ENCODE results near the gene ADAP1. TPM values are rescaled to one million over a fixed set of nuclear protein-coding genes. Genes with fewer than 3 reads are reported as not detected.
A peak's percentile ranks its signal among the peaks of the same experiment; 100 is the strongest.

The ADAP1 gene
- total RNA-seq, 4 donors from 2014 or later, result 41.9 to 94.2 (median 78.3) TPM

DNA sequence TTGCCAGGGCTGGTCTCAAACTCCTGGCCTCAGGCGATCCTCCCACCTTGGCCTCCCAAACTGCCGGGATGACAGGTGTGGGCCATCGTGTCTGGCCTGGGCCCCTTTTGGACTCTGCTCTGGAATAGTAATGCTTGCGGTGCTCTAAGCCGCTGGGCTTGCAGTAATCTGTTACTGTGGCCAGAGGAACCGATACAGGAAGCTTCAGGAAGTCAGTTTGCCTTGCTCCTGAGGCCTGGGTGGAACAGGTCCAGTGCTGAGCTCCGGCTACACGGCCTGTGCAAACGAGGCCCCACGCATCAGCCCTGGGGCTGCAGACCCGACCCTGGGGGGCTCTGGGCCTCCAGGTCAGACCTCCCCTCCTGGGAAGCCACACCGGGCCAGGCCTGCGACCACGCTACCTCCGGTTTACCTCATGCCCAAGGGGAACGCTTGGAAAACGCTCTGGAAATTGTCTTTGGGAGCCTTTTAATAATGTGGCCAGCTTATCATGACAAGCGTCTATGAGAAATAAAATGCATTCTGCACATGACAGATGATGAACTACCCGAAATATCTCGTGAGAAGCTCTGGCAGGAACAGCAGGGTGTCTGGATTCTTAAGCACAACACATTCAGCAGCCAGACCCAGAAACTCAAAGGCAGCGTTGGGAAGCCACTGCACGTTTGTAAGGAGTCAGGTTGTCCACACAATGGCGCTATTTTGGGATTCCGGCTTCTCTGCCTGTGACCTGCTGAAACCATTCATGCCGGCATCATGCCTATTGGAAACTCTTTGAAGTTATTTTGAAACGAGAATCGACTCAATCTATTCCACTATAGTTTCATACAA, 10.1 kb upstream of the ADAP1 start:
- WGBS, result 5% methylated on average over 10 of the region's 27 CpGs
- peaks cover 33 to 60% (median 54%) of the 10 kb centered on the region in 4 donors for H3K4me1 ChIP-seq
- TF ChIP-seq POLR2AphosphoS5 (IDR thresholded peaks at IDR 0.05), result peak; percentile 72 to 81
- TF ChIP-seq, protein P1, sequence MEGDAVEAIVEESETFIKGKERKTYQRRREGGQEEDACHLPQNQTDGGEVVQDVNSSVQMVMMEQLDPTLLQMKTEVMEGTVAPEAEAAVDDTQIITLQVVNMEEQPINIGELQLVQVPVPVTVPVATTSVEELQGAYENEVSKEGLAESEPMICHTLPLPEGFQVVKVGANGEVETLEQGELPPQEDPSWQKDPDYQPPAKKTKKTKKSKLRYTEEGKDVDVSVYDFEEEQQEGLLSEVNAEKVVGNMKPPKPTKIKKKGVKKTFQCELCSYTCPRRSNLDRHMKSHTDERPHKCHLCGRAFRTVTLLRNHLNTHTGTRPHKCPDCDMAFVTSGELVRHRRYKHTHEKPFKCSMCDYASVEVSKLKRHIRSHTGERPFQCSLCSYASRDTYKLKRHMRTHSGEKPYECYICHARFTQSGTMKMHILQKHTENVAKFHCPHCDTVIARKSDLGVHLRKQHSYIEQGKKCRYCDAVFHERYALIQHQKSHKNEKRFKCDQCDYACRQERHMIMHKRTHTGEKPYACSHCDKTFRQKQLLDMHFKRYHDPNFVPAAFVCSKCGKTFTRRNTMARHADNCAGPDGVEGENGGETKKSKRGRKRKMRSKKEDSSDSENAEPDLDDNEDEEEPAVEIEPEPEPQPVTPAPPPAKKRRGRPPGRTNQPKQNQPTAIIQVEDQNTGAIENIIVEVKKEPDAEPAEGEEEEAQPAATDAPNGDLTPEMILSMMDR (IDR thresholded peaks at IDR 0.05), result peak; percentile 31 to 52 (median 48)
- TF ChIP-seq EP300 (IDR thresholded peaks at IDR 0.05), result peak; percentile 18
- no peak for TF ChIP-seq POLR2A (IDR thresholded peaks at IDR 0.05; ENCODE audit: low read depth)
- H3K4me3 ChIP-seq, result peak overlapping the region; percentile 9 to 28 (median 22)
- H3K9me3 ChIP-seq, result no peaks in the 10 kb centered on the region
- no peak for DNase-seq (ENCODE audit: extremely low spot score)
- H3K36me3 ChIP-seq, result peaks cover 26 to 33% (median 32%) of the 10 kb centered on the region in 4 donors
- H3K27me3 ChIP-seq, result no peaks in the 10 kb centered on the region
- peak overlapping the region; percentile 80 to 93 (median 90) for H3K27ac ChIP-seq (replicated peaks in 1 of 4)
- intact Hi-C loops (cut with DNase I), result no loop called here

DNA sequence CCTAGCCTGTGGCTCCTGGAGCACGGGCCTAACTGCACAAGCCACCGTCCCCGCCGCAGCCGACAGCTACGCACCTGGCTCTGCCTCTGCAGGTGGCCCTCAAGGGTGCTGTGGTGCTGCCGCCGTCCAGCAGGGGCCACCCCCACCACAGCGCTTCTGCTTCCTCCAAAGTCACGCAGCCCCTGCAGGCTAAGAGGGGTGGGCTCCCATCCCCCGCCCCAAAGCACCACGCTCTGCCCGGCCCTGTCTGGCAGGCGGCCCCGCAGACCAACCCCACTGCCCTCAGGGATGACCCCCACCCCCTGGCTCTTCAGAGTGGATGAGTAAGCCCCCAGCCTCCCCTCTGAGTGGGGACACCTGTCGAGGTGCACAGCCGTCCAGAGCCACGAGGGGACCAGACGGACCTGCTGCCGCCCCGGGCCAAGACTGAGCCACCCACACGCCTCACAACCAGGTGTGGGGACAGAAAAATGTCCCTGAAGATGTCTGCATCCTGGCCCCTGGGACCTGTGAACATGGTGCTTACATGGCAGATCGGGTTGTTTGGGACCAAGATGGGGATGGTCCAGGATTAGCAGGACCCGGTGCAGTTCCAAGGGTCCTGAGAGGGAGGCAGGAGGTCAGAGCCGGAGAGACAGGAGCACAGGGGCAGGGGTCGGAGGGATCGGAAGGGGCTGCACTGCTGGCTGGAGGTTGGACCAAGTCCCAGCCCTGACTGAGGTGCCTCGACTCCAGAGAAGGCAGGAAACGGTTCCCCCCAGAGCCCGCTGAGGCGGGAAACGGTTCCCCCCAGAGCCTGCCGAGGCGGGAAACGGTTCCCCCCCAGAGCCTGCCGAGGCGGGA, 9.0 kb upstream of the ADAP1 start:
- TF ChIP-seq, protein P1 (IDR thresholded peaks at IDR 0.05), result no peak
- TF ChIP-seq POLR2AphosphoS5 (IDR thresholded peaks at IDR 0.05) (no peak), EP300 (IDR thresholded peaks at IDR 0.05) (no peak), POLR2A (IDR thresholded peaks at IDR 0.05; ENCODE audit: low read depth) (no peak)
- no peak for DNase-seq (ENCODE audit: extremely low spot score)
- Histone ChIP-seq H3K9me3 (no peaks in the 10 kb centered on the region), H3K27ac (replicated peaks in 1 of 4) (peak overlapping the region; percentile 80 to 93 (median 90)), H3K4me1 (peaks cover 33 to 60% (median 54%) of the 10 kb centered on the region in 4 donors), H3K27me3 (no peaks in the 10 kb centered on the region), H3K4me3 (no peak overlapping the region), H3K36me3 (peaks cover 16 to 22% (median 20%) of the 10 kb centered on the region in 4 donors)
- intact Hi-C loops (cut with DNase I), result no loop called here
- 32% methylated on average over 10 of the region's 37 CpGs for WGBS

DNA sequence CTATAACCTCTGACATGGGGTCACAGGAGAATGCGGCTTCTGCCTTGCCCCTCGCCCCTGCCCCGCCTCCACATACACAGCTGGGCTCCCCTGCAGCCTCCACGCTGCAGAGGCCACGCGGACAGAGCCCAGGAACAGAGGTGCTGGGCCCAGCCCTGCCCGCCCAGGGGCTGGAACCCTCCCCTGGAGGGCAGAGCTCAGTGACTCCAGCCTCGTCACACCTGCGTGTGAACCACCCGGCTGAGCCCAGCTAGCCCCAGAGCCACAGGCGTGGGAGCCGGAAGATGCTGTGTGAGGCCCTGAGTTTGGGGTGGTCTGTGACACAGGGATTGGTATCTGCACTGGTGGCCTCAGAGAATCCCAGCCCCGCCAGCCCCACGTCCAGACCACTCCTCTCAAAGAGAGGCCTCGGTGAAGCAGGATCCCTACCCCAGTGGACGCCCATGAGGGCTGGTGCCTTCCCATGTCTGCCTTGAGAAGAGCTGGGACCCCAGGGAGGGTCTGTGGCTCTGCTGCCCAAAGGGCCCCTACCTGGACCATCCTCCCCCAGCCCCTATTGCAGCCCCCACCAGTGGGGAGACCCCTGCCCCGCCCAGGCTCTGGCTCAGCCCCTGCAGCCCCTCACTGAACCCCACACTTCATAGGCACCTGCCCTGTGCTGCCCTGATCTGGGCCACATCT, 8.1 kb upstream of the ADAP1 start:
- intact Hi-C loops (cut with DNase I), result no loop called here
- TF ChIP-seq POLR2A (IDR thresholded peaks at IDR 0.05; ENCODE audit: low read depth) (no peak), POLR2AphosphoS5 (IDR thresholded peaks at IDR 0.05) (no peak), EP300 (IDR thresholded peaks at IDR 0.05) (no peak)
- TF ChIP-seq, protein P1 (IDR thresholded peaks at IDR 0.05), result no peak
- no peak for DNase-seq (ENCODE audit: extremely low spot score)
- H3K27ac ChIP-seq (replicated peaks in 1 of 4), result peak overlapping the region in 2 of 4 donors; percentile 8 to 88
- H3K9me3 ChIP-seq, result no peaks in the 10 kb centered on the region
- H3K27me3 ChIP-seq, result no peaks in the 10 kb centered on the region
- H3K4me3 ChIP-seq, result no peak overlapping the region
- H3K36me3 ChIP-seq, result peaks cover 6 to 13% (median 11%) of the 10 kb centered on the region in 4 donors
- H3K4me1 ChIP-seq, result peaks cover 33 to 60% (median 54%) of the 10 kb centered on the region in 4 donors
- WGBS, result 94% methylated on average over 6 of the region's 17 CpGs

DNA sequence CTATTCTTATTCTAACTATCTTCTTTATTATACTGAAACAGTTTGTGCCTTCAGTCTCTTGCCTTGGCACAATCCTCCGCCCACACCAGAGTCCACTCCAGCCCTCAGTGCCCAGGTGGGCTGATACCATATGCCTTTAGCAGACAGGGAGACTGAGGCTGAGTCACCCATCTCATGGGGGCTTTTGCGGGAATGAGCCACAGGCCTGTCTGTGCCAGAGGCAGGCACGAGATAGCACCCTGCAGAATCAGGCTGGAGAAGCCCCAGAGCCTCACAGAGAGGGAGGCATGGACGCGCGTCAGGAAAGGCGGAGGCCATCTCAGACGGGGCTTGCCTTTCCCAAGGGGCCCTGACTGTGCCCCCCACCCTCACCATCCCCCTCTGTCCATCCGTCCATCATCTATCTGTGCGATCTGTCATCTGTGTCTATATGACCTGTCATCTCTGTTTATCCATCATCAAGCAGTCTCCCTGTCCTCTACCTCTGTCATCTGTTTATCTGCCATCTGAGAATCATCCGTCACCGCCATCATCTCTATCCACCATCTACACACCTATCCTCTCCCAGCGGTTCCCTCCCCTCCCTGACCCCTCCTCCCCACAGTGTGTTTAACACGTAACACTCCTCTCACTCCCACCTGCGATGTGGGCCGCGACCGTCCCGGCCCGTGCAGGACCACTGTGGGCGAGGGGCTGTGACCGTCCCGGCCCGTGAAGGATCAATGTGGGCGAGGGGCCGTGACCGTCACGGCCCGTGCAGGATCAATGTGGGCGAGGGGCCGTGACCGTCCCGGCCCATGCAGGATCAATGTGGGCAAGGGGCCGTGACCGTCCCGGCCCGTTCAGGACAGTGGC, 7.3 kb upstream of the ADAP1 start:
- H3K27ac ChIP-seq (replicated peaks in 1 of 4), result peak overlapping the region in 2 of 4 donors; percentile 18 to 39
- WGBS, result 89% methylated on average over 37 of the region's 37 CpGs
- TF ChIP-seq, protein P1 (IDR thresholded peaks at IDR 0.05), result no peak
- TF ChIP-seq EP300 (IDR thresholded peaks at IDR 0.05) (no peak), POLR2AphosphoS5 (IDR thresholded peaks at IDR 0.05) (no peak), POLR2A (IDR thresholded peaks at IDR 0.05; ENCODE audit: low read depth) (no peak)
- intact Hi-C loops (cut with DNase I), result no loop called here
- H3K27me3 ChIP-seq, result no peaks in the 10 kb centered on the region
- H3K9me3 ChIP-seq, result no peaks in the 10 kb centered on the region
- DNase-seq (ENCODE audit: extremely low spot score), result no peak
- H3K4me1 ChIP-seq, result peaks cover 33 to 57% (median 52%) of the 10 kb centered on the region in 4 donors
- H3K36me3 ChIP-seq, result peaks cover 0 to 5% (median 4%) of the 10 kb centered on the region in 4 donors
- H3K4me3 ChIP-seq, result no peak overlapping the region
